HepG2 (cell line): ENCODE measurements around the gene RPA1. TPM values are rescaled to one million over a fixed set of nuclear protein-coding genes. Genes with fewer than 3 reads are reported as not detected.

Experiments
- ATF3 ChIP-seq: sonication (generic); formaldehyde crosslinking; IDR thresholded peaks from 2 replicates; pipeline ENCODE4 v1.4.0; 2020; ENCODE audit warnings: missing genetic modification reagents
- ELF4 ChIP-seq: sonication (generic); formaldehyde crosslinking; IDR thresholded peaks from 2 replicates; pipeline ENCODE4 v1.5.0; 2020; ENCODE audit warnings: missing genetic modification reagents, mild to moderate bottlenecking, moderate library complexity, borderline replicate concordance
- FOSL2 ChIP-seq: sonication (generic); formaldehyde crosslinking; IDR thresholded peaks from 2 replicates; pipeline ENCODE4 v1.4.0; 2020; ENCODE audit warnings: missing genetic modification reagents
- GABPA ChIP-seq, 2 experiments: IDR thresholded peaks; 2 replicates each; pipeline ENCODE4 v1.6.1; 2011 to 2016; ENCODE audit warnings: low read depth in 2 of 2, low read length in 1 of 2, missing biosample characterization in 1 of 2, missing genetic modification characterization in 1 of 2
- GATA4 ChIP-seq: sonication (generic); IDR thresholded peaks from 2 replicates; pipeline ENCODE4 v1.6.1; 2016; ENCODE audit warnings: antibody characterized with exemption, low read depth, borderline replicate concordance
- HNF4A ChIP-seq: sonication (generic); formaldehyde crosslinking; IDR thresholded peaks from 2 replicates; pipeline ENCODE4 v1.4.0; 2020; ENCODE audit warnings: missing genetic modification reagents
- KLF15 ChIP-seq: sonication (generic); formaldehyde crosslinking; IDR thresholded peaks from 2 replicates; pipeline ENCODE4 v1.8.1; 2023; ENCODE audit warnings: borderline replicate concordance, mild to moderate bottlenecking, inconsistent platforms, missing genetic modification reagents, mixed read lengths
- NR0B2 ChIP-seq: sonication (generic); formaldehyde crosslinking; IDR thresholded peaks from 2 replicates; pipeline ENCODE4 v1.4.0; 2020; ENCODE audit warnings: mild to moderate bottlenecking, missing genetic modification reagents
- RBM22 ChIP-seq: fragments of 200-400 bp; formaldehyde crosslinking; optimal IDR thresholded peaks from 2 replicates; pipeline ENCODE3; 2017; ENCODE audit warnings: mild to moderate bottlenecking, low read length, moderate library complexity
- SNAPC4 ChIP-seq: sonication (generic); formaldehyde crosslinking; IDR thresholded peaks from 2 replicates; pipeline ENCODE4 v1.4.0; 2020; ENCODE audit warnings: mild to moderate bottlenecking, missing genetic modification reagents
- SP1 ChIP-seq, 2 experiments: fragments of 450-650 bp in 1 of 2; sonication (generic) in 1 of 2; formaldehyde crosslinking in 1 of 2; IDR thresholded peaks; 2 replicates each; pipeline versions ENCODE4 v1.4.0 to v1.6.1; 2016 to 2020; ENCODE audit warnings: missing genetic modification reagents in 1 of 2
- TMF1 ChIP-seq: sonication (generic); formaldehyde crosslinking; IDR thresholded peaks from 2 replicates; pipeline ENCODE4 v1.8.1; 2022; ENCODE audit warnings: low read depth, missing genetic modification reagents
- ZKSCAN5 ChIP-seq: sonication (generic); formaldehyde crosslinking; IDR thresholded peaks from 2 replicates; pipeline ENCODE4 v1.5.1; 2020; ENCODE audit warnings: mild to moderate bottlenecking, missing genetic modification reagents
- ZNF260 ChIP-seq: sonication (generic); formaldehyde crosslinking; IDR thresholded peaks from 2 replicates; pipeline ENCODE4 v1.4.0; 2020; ENCODE audit warnings: missing genetic modification reagents, low read depth, mild to moderate bottlenecking, borderline replicate concordance
- ZNF281 ChIP-seq: sonication (generic); formaldehyde crosslinking; IDR thresholded peaks from 2 replicates; pipeline ENCODE4 v1.4.0; 2020; ENCODE audit warnings: missing genetic modification reagents, borderline replicate concordance
- ZNF451 ChIP-seq: sonication (generic); formaldehyde crosslinking; IDR thresholded peaks from 2 replicates; pipeline ENCODE4 v1.5.0; 2020; ENCODE audit warnings: mild to moderate bottlenecking, missing genetic modification reagents
- ZNF589 ChIP-seq: sonication (generic); formaldehyde crosslinking; conservative IDR thresholded peaks from 2 replicates; pipeline ENCODE4 v1.8.0; 2022; ENCODE audit warnings: mild to moderate bottlenecking, moderate library complexity, missing genetic modification reagents
- polyA plus RNA-seq, 8 experiments: library from polyadenylated mRNA; depleted of rRNA in 3 of 8; stranded (reverse) in 7 of 8; unstranded in 1 of 8; fragments of >200 nt; fragmentation: Illumina TruSeq in 4 of 8; extraction: Trizol in 4 of 8; gene quantifications; 2 replicates each; pipeline versions ENCODE4 v1.2.1 to v1.2.3, GENCODE V29; 2011 to 2016; ENCODE audit warnings: low read depth in 4 of 8, missing spikeins in 1 of 8, mixed read lengths in 1 of 8; ENCODE audit not compliant: insufficient read depth in 1 of 8
- total RNA-seq, 5 experiments: library from RNA; depleted of rRNA; stranded (reverse); fragments of >200 nt; fragmentation: Illumina TruSeq; extraction: Trizol; gene quantifications; 2 replicates each; pipeline ENCODE4 v1.2.3, GENCODE V29; 2016; ENCODE audit warnings: low read depth in 1 of 5
- TF ChIP-seq, protein P1 (sequence below): IDR thresholded peaks from 2 replicates; pipeline ENCODE4 v1.6.1; 2016

Gene RPA1
- total and polyA plus RNA-seq, 2 of the 13 experiments (the other 11 are each of a cell fraction or from before 2014, with no cell fraction given): 13.9 to 37.6 TPM

DNA sequence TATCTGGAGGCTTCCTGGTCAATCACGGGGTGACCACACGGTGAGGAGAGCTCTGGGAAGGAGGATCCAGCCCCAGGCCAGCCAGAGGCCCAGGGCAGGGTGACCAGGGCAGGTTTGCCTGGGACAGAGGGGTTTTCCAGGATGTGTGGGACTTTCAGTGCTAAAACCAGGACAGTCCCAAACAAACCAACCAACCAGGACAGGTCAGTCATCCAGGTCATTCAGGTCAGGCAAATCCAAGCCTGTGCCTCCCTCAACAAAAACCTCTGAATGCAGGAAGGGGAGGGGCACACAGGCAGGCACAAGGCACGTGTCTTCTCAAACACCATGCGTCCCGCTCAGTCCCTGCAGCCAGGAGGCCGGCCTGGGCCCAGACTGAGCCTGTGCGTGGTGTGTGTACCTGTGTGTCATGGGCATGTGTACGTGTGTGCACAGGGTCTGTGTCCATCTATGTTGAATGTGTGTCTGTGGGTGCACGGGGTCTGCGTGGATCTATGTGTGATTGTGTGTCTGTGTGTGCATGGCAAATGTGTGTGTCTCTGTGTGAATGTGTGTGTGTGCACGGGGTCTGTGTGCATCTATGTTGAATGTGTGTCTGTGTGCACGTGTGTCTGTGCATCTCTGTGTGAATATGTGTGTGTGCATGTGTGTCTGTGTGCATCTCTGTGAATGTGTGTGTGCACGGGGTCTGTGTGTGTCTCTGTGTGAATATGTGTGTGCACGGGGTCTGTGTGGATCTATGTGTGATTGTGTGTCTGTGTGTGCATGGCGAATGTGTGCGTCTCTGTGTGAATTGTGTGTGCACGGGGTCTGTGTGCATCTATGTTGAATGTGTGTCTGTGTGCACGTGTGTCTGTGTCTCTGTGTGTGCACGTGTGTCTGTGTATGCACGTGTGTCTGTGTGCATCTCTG lies 116.5 kb downstream of the RPA1 start (continued):
- TF ChIP-seq SNAPC4 (CRISPR knock-in tag): no peak
- no peak for TF ChIP-seq GATA4
- no peak for TF ChIP-seq HNF4A (CRISPR knock-in tag)
- TF ChIP-seq ZKSCAN5: no peak
- no peak for TF ChIP-seq ATF3 (CRISPR knock-in tag)
- TF ChIP-seq SP1 (IDR thresholded peaks at IDR 0.05): 0 out of 2 replicates have a peak, but pooled peaks have one; percentile 16
- TF ChIP-seq SP1 (CRISPR knock-in tag; IDR thresholded peaks at IDR 0.05): no peak
- TF ChIP-seq ZNF589 (CRISPR knock-in tag): 0 out of 2 replicates have a peak, but pooled peaks have one; percentile 27
- TF ChIP-seq ZNF260: no peak
- no peak for TF ChIP-seq TMF1 (CRISPR knock-in tag)
- TF ChIP-seq KLF15 (CRISPR knock-in tag): no peak
- peak; percentile 66; the same call in 1 of the 2 replicates for TF ChIP-seq NR0B2 (CRISPR knock-in tag)
- no peak for TF ChIP-seq ZNF281 (CRISPR knock-in tag)
- TF ChIP-seq ZNF451 (CRISPR knock-in tag): 0 out of 2 replicates have a peak, but pooled peaks have one; percentile 51
- TF ChIP-seq ELF4 (CRISPR knock-in tag): no peak
- no peak for TF ChIP-seq GABPA (IDR thresholded peaks at IDR 0.05; ENCODE audit: low read depth, low read length)
- no peak for TF ChIP-seq GABPA (CRISPR knock-in tag; IDR thresholded peaks at IDR 0.05; ENCODE audit: low read depth)
- peak; percentile 13; the same call in 1 of the 2 replicates for TF ChIP-seq FOSL2 (CRISPR knock-in tag)
- TF ChIP-seq, protein P1, sequence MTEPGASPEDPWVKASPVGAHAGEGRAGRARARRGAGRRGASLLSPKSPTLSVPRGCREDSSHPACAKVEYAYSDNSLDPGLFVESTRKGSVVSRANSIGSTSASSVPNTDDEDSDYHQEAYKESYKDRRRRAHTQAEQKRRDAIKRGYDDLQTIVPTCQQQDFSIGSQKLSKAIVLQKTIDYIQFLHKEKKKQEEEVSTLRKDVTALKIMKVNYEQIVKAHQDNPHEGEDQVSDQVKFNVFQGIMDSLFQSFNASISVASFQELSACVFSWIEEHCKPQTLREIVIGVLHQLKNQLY (CRISPR knock-in tag): peak; percentile 67; the same call in 1 of the 2 replicates
- no peak for TF ChIP-seq RBM22
